Measurements from ENCODE around the gene ZNF888.

Gene ZNF888

DNA sequence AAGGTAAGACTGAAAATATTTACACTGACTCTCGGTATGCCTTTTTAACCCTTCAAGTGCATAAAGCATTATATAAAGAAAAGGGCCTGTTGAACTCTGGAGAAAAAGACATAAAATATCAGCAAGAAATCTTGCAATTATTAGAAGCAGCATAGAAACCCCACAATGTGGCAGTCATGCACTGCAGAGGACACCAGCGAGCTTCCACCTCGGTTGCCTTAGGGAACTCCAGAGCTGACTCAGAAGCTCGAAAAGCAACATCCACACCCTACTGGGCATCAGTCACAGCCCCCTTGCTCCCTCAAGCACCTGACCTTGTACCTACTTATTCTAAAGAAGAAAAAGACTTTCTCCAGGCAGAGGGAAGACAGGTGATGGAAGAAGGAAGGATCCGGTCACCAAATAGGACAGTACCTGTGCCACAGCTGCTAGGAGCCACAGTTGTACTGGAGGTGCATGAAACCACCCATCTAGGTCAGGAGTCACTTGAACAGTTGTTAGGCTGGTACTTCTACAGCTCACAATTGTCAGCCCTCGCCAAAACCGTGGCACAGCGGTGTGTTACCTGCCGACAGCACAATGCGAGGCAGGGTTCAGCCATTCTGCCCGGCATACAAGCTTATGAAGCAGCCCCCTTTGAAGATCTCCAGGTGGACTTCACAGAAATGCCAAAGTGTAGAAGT is 36.5 kb upstream of the ZNF888 start:
- Histone ChIP-seq H3K36me3 (peaks cover 10% of the 10 kb centered on the region), H3K4me3 (ENCODE audit: low read depth in 1 of 2, low read length in 1 of 2) (no peak overlapping the region), H3K9me3 (peaks cover 15% of the 10 kb centered on the region), H3K4me1 (ENCODE audit: control insufficient read depth in 1 of 2, insufficient read depth in 1 of 2, low read depth in 1 of 2, low read length in 1 of 2) (peaks cover 15 to 17% of the 10 kb centered on the region in 2 experiments), H3K27ac (no peak overlapping the region), H3K27me3 (no peaks in the 10 kb centered on the region)
- no peak for TF ChIP-seq CTCF (IDR thresholded peaks at IDR 0.05)

DNA sequence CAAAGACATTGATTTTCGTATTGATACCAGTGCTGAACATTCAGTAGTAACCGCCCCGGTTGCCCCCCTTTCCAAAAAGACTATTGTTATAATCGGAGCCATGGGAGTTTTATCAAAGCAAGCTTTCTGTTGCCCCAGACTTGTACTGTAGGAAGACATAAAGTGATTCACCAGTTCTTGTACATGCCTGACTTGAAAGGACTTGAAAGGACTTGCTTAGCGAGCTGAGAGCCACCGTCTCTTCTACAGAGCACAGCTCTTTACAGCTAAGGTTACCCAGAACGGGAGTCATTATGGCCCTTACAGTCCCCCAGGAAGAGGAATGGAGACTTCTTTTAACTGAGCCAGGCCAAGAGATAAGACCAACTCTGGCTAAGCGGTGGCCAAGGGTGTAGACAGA is 34.4 kb upstream of the ZNF888 start:
- Histone ChIP-seq H3K9me3 (peaks cover 15% of the 10 kb centered on the region), H3K4me3 (ENCODE audit: low read depth in 1 of 2, low read length in 1 of 2) (no peak overlapping the region), H3K27ac (no peak overlapping the region), H3K4me1 (ENCODE audit: control insufficient read depth in 1 of 2, insufficient read depth in 1 of 2, low read depth in 1 of 2, low read length in 1 of 2) (peaks cover 6 to 10% of the 10 kb centered on the region in 2 experiments), H3K36me3 (peaks cover 13% of the 10 kb centered on the region), H3K27me3 (no peaks in the 10 kb centered on the region)
- TF ChIP-seq CTCF (IDR thresholded peaks at IDR 0.05) = no peak

- Histone ChIP-seq H3K4me3 (ENCODE audit: low read depth in 1 of 2, low read length in 1 of 2) (no peak overlapping the region), H3K27me3 (no peaks in the 10 kb centered on the region), H3K36me3 (peaks cover 20% of the 10 kb centered on the region), H3K9me3 (peaks cover 15% of the 10 kb centered on the region), H3K4me1 (ENCODE audit: control insufficient read depth in 1 of 2, insufficient read depth in 1 of 2, low read depth in 1 of 2, low read length in 1 of 2) (peaks cover 1 to 4% of the 10 kb centered on the region in 2 experiments), H3K27ac (no peak overlapping the region)
- TF ChIP-seq CTCF (IDR thresholded peaks at IDR 0.05) = no peak
Observed at GRCh38 chr19:52956917-52957316, 33.7 kb upstream of the ZNF888 start.

- TF ChIP-seq CTCF (IDR thresholded peaks at IDR 0.05) = no peak
- peaks cover 54% of the 10 kb centered on the region for H3K9me3 ChIP-seq
- no peak overlapping the region for H3K4me3 ChIP-seq (ENCODE audit: low read depth in 1 of 2, low read length in 1 of 2)
- H3K4me1 ChIP-seq (ENCODE audit: control insufficient read depth in 1 of 2, insufficient read depth in 1 of 2, low read depth in 1 of 2, low read length in 1 of 2) = no peaks in the 10 kb centered on the region
- peaks cover 13% of the 10 kb centered on the region for H3K27me3 ChIP-seq
- H3K36me3 ChIP-seq = peaks cover 24% of the 10 kb centered on the region
- no peak overlapping the region for H3K27ac ChIP-seq
Observed at GRCh38 chr19:52949422-52949821, 26.2 kb upstream of the ZNF888 start.

DNA sequence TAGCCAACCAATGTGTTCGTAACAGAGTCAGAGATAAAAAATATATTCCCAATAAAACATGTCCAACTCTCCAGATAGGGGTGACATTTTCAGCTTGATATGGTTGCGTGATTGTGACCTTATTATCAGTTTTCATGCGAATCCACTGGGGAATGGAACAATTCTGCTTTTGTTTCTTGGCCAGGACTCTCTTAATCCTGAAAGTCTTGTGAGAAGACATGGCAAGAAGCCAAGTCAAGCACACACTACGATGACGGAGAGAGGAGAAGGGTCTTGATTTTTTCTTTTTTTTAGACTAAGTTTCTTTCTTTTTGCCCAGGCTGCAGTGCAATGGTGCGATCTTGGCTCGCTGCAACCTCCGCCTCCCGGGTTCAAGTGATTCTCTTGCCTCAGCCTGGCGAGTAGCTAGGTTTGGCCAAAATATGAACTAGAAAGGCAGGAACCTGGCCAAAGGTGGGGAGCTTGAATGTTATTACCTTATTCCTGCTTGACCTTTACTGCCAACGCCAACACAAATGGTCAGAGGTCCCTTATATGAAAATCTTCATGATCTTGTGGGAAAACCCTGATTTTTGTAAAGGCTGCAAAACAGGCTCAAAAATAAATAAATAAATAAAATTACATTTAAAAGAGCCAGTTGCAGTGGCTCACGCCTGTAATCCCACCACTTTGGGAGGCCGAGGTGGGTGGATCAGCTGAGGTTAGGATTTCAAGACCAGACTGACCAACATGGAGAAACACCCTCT is 25.0 kb upstream of the ZNF888 start:
- Histone ChIP-seq H3K36me3 (peaks cover 24% of the 10 kb centered on the region), H3K9me3 (peaks cover 54% of the 10 kb centered on the region), H3K27me3 (peaks cover 19% of the 10 kb centered on the region), H3K4me1 (ENCODE audit: control insufficient read depth in 1 of 2, insufficient read depth in 1 of 2, low read depth in 1 of 2, low read length in 1 of 2) (peaks cover 1% of the 10 kb centered on the region in 2 experiments), H3K27ac (no peak overlapping the region), H3K4me3 (ENCODE audit: low read depth in 1 of 2, low read length in 1 of 2) (no peak overlapping the region)
- no peak for TF ChIP-seq CTCF (IDR thresholded peaks at IDR 0.05)

Data from neutrophil (primary cell).